Activated naive CD8-positive, alpha-beta T cell treated with anti-CD3 and anti-CD28 coated beads, Interleukin-2, amount 10 ng/mL, durations not matched to agents 7 days and 5 days (primary cell): ENCODE results near the gene ANTXR1. TPM values are rescaled to one million over a fixed set of nuclear protein-coding genes. Genes with fewer than 3 reads are reported as not detected.

Source experiments
- ATAC-seq: fragments of 150-1000 bp; cut with Tn5 transposase; one replicate; pipeline ENCODE4 v1.10.0; 2021; ENCODE audit warnings: low read depth, moderate library complexity
- POLR2A ChIA-PET: fragments of 350-600 bp; sonication (Branson Sonifier 250); formaldehyde crosslinking; loops from one replicate; lab custom pipeline; 2021; ENCODE audit warnings: antibody characterized with exemption; lab: Charles Lee
- DNase-seq: peaks from one replicate; pipeline ENCODE4 v3.0.0; 2021
- H3K27ac Mint-ChIP-seq: one replicate; pipeline ENCODE4 v1.8.0; 2022; ENCODE audit warnings: mild to moderate bottlenecking, mixed read lengths
- H3K27me3 Mint-ChIP-seq: one replicate; pipeline ENCODE4 v1.8.0; 2022; ENCODE audit warnings: mild to moderate bottlenecking, moderate library complexity, mixed read lengths
- H3K36me3 Mint-ChIP-seq: one replicate; pipeline ENCODE4 v1.8.0; 2021; ENCODE audit warnings: mild to moderate bottlenecking, mixed read lengths
- H3K4me1 Mint-ChIP-seq: one replicate; pipeline ENCODE4 v1.8.0; 2021; ENCODE audit warnings: mixed read lengths
- H3K4me3 Mint-ChIP-seq: one replicate; pipeline ENCODE4 v1.8.0; 2022; ENCODE audit warnings: mild to moderate bottlenecking, moderate library complexity, mixed read lengths
- H3K9me3 Mint-ChIP-seq: one replicate; pipeline ENCODE4 v1.8.0; 2021; ENCODE audit warnings: mixed read lengths
- total RNA-seq, 2 experiments: library from RNA; stranded (reverse); gene quantifications; one replicate each; pipeline ENCODE4 v1.2.3, GENCODE V29; 2021

Gene ANTXR1
- total RNA-seq, 2 experiments from 2014 or later = 0.09 to 0.11 TPM

DNA sequence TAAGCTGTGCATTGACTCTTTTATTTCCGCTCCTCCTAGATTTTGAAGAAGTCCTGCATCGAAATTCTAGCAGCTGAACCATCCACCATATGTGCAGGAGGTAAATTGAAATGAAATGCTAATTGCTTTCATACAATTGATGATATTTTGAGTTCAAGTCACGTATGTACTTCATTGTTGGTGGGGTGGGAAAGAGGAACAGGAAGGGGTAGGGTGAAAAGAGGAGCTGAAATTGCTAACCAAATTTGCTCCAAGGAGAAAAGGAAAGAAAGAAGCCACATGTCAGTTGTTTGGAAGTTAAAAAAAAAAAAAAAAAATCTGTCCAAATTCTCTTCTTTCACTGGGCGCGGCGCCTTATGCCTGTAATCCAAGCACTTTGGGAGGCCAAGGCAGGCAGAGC is 77.8 kb downstream of the ANTXR1 start:
- H3K4me3 Mint-ChIP-seq = no peak overlapping the region
- no peaks in the 10 kb centered on the region for H3K36me3 Mint-ChIP-seq
- H3K27me3 Mint-ChIP-seq = peaks cover 12% of the 10 kb centered on the region
- no peaks in the 10 kb centered on the region for H3K4me1 Mint-ChIP-seq
- ATAC-seq (no peak), DNase-seq (no peak)
- no peaks in the 10 kb centered on the region for H3K9me3 Mint-ChIP-seq
- H3K27ac Mint-ChIP-seq = no peak overlapping the region
- POLR2A ChIA-PET = no interaction called here

GRCh38 chr2:69092857-69093256 is 79.9 kb downstream of the ANTXR1 start:
- Mint-ChIP-seq H3K36me3 (no peaks in the 10 kb centered on the region), H3K4me3 (no peak overlapping the region), H3K9me3 (no peaks in the 10 kb centered on the region), H3K27me3 (peaks cover 14% of the 10 kb centered on the region), H3K27ac (no peak overlapping the region), H3K4me1 (no peaks in the 10 kb centered on the region)
- DNase-seq (no peak), ATAC-seq (no peak)
- POLR2A ChIA-PET = no interaction called here

- POLR2A ChIA-PET = no interaction called here
- no peak for ATAC-seq
- Mint-ChIP-seq H3K27ac (no peak overlapping the region), H3K36me3 (no peaks in the 10 kb centered on the region), H3K4me1 (no peaks in the 10 kb centered on the region), H3K9me3 (no peaks in the 10 kb centered on the region), H3K27me3 (peaks cover 12% of the 10 kb centered on the region), H3K4me3 (no peak overlapping the region)
- no peak for DNase-seq
Observed at GRCh38 chr2:69095305-69095704, 82.3 kb downstream of the ANTXR1 start.

GRCh38 chr2:69096326-69097095 is 83.5 kb downstream of the ANTXR1 start:
- H3K36me3 Mint-ChIP-seq = no peaks in the 10 kb centered on the region
- H3K4me3 Mint-ChIP-seq = no peak overlapping the region
- H3K4me1 Mint-ChIP-seq = no peaks in the 10 kb centered on the region
- H3K27ac Mint-ChIP-seq = no peak overlapping the region
- POLR2A ChIA-PET = no interaction called here
- no peak for DNase-seq
- peaks cover 11% of the 10 kb centered on the region for H3K27me3 Mint-ChIP-seq
- no peak for ATAC-seq
- H3K9me3 Mint-ChIP-seq = no peaks in the 10 kb centered on the region

- no peaks in the 10 kb centered on the region for H3K36me3 Mint-ChIP-seq
- H3K27me3 Mint-ChIP-seq = peaks cover 11% of the 10 kb centered on the region
- ATAC-seq (no peak), DNase-seq (no peak)
- no peak overlapping the region for H3K4me3 Mint-ChIP-seq
- POLR2A ChIA-PET = no interaction called here
- H3K4me1 Mint-ChIP-seq = no peaks in the 10 kb centered on the region
- no peaks in the 10 kb centered on the region for H3K9me3 Mint-ChIP-seq
- no peak overlapping the region for H3K27ac Mint-ChIP-seq
Observed at GRCh38 chr2:69097148-69097610, 84.2 kb downstream of the ANTXR1 start.

DNA sequence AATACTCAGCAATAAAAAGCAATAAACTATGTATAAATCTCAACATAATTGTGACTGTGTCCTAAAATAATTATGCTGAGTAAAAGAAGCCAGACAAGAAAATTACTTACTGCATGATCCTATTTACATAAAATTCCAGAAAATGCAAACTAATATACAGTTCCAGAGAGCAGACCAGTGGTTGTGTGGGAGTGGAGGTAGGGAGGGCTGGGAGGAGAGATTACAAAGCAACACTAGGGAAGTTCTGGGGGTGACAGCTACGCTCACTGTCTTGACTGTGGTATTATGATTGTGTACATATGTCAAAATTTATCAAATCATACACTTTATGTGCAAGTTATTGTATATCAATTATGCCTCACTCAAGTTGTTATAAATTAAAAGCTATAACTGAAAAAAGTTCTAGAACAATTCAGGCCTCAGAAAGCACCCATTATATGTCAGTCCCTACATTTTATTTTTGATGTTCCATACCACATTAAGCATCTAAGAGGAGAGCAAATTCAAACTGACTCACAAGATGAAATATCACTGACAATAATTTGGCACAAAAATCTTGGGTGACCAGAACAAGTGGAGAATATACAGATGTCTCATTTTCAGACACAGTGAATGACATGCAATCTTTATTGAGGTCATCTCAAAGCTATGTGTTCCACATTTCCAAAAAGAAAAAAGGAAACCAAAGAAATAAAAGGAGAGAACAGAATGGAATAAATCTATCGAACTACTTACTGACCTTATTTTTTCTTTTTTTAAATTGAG is 85.1 kb downstream of the ANTXR1 start:
- ATAC-seq (no peak), DNase-seq (no peak)
- H3K36me3 Mint-ChIP-seq = no peaks in the 10 kb centered on the region
- H3K4me3 Mint-ChIP-seq = no peak overlapping the region
- peaks cover 11% of the 10 kb centered on the region for H3K27me3 Mint-ChIP-seq
- H3K27ac Mint-ChIP-seq = no peak overlapping the region
- H3K9me3 Mint-ChIP-seq = no peaks in the 10 kb centered on the region
- no peaks in the 10 kb centered on the region for H3K4me1 Mint-ChIP-seq
- POLR2A ChIA-PET = no interaction called here

DNA sequence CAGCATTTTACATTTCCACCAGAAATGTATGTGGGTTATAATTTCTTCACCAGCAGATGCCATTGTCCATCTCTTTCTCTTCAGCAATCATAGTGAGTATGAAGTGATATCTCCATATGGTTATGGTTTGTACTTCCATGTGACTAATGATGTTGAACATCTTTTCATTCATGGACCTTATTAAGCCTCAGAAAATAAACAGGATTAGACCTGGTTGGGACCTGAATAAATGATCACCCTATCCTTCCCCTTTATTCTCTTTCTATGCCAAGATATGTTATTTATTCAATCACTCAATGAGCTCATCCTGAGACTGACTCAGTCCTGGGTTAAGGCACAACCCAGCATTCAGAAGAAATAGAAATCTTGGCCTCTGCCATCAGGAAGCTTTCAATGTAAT is 86.6 kb downstream of the ANTXR1 start:
- Mint-ChIP-seq H3K4me3 (no peak overlapping the region), H3K36me3 (no peaks in the 10 kb centered on the region), H3K27me3 (peaks cover 6% of the 10 kb centered on the region), H3K4me1 (no peaks in the 10 kb centered on the region), H3K27ac (no peak overlapping the region), H3K9me3 (no peaks in the 10 kb centered on the region)
- DNase-seq (no peak), ATAC-seq (no peak)
- POLR2A ChIA-PET = no interaction called here

DNA sequence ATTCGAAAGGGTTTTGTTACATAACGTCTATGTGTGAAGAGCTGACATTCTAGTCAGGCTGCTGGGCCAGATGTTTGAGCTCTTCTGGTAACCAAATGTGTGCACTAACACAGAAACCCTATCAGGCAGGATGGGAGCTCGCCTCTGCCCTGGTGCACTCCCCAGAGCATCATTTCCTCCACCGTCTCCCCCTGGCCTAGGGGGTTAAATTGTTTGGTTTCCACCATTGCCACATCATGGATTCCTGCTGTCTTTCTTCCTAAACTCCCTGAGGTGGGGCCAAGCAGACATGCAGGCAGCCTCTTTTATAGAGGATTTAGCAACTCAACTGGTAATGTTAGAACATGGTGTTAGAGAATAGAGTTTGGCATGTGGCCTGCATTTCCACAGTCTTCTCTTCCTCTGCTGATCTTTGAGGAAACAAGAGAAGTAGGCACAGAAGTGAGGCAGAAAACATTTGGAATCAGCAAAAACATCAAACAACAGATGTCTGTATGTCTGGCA is 87.3 kb downstream of the ANTXR1 start:
- Mint-ChIP-seq H3K4me1 (no peaks in the 10 kb centered on the region), H3K27ac (no peak overlapping the region), H3K36me3 (no peaks in the 10 kb centered on the region), H3K27me3 (peaks cover 6% of the 10 kb centered on the region), H3K9me3 (no peaks in the 10 kb centered on the region), H3K4me3 (no peak overlapping the region)
- POLR2A ChIA-PET = no interaction called here
- DNase-seq (no peak), ATAC-seq (no peak)

GRCh38 chr2:69102041-69102593 is 89.1 kb downstream of the ANTXR1 start:
- no peaks in the 10 kb centered on the region for H3K4me1 Mint-ChIP-seq
- peaks cover 6% of the 10 kb centered on the region for H3K27me3 Mint-ChIP-seq
- H3K4me3 Mint-ChIP-seq = no peak overlapping the region

DNA sequence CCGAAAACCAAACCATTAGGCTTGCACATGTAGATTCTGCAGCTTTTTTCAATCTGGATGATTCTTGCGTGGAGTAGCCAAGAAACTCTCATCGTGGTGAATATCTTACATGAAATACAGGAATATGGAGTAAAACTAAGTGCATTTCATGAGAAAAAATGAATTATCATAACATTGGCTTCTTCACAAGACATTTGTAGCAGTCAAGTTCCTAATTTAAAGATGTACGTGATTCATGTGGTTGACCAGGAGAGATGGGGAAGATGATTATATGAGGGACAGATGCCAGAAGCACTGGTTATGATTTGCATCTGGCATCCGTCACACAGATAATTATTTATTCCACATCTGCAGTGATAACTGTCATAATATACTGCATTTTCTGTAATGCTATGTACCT is 90.4 kb downstream of the ANTXR1 start:
- DNase-seq (no peak), ATAC-seq (no peak)
- Mint-ChIP-seq H3K27ac (no peak overlapping the region), H3K9me3 (no peaks in the 10 kb centered on the region), H3K4me1 (no peaks in the 10 kb centered on the region), H3K36me3 (no peaks in the 10 kb centered on the region), H3K27me3 (peaks cover under 1% of the 10 kb centered on the region), H3K4me3 (no peak overlapping the region)
- POLR2A ChIA-PET = no interaction called here

More at GRCh38 chr2:69102041-69102593, 89.1 kb downstream of the ANTXR1 start:
- POLR2A ChIA-PET = no interaction called here
- no peak for DNase-seq
- no peak overlapping the region for H3K27ac Mint-ChIP-seq
- no peaks in the 10 kb centered on the region for H3K36me3 Mint-ChIP-seq
- H3K9me3 Mint-ChIP-seq = no peaks in the 10 kb centered on the region
- no peak for ATAC-seq

DNA sequence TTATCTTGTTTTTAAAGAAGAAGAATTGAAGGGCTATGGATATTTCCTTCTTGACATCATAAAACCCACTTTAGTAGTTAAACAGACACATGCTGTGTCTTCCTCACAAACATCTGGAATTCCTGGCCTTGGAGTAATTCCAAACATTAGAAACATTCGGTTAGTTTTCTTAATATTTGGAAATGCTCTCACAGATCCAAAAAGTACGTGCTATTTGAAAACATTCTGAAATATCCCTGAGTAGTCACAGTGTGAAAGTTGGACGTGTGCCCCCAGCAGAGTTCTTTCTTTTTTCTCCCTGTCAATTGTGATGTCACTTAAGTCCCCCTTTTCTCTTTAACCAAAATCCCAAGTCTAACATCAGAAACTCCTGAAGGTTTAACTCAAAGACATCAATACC is 91.3 kb downstream of the ANTXR1 start:
- DNase-seq (no peak), ATAC-seq (no peak)
- Mint-ChIP-seq H3K4me3 (no peak overlapping the region), H3K36me3 (no peaks in the 10 kb centered on the region), H3K27ac (no peak overlapping the region), H3K27me3 (peaks cover 2% of the 10 kb centered on the region), H3K9me3 (no peaks in the 10 kb centered on the region), H3K4me1 (no peaks in the 10 kb centered on the region)
- POLR2A ChIA-PET = no interaction called here

DNA sequence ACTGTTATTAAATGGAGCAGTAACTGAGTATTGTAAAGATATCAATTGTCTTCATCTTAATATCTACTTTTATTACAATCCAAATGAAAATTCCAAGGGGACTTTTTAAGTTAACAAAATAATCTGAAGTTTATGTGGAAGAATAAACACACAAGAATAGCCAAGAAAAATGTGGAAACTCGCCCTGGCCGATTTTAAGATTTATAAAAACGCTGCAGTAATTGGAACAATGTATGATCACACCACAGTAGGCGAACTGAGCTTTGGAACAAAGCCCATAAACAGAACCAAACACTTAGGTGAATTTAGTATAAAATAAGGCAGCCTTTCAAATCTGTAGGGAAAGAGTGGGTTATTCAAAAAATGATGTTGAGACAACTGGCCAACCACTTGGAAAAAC is 96.3 kb downstream of the ANTXR1 start:
- POLR2A ChIA-PET = no interaction called here
- peaks cover 17% of the 10 kb centered on the region for H3K27me3 Mint-ChIP-seq
- no peak for DNase-seq
- H3K4me3 Mint-ChIP-seq = no peak overlapping the region
- H3K36me3 Mint-ChIP-seq = no peaks in the 10 kb centered on the region
- H3K27ac Mint-ChIP-seq = no peak overlapping the region
- H3K4me1 Mint-ChIP-seq = no peaks in the 10 kb centered on the region
- ATAC-seq = no peak
- no peaks in the 10 kb centered on the region for H3K9me3 Mint-ChIP-seq

DNA sequence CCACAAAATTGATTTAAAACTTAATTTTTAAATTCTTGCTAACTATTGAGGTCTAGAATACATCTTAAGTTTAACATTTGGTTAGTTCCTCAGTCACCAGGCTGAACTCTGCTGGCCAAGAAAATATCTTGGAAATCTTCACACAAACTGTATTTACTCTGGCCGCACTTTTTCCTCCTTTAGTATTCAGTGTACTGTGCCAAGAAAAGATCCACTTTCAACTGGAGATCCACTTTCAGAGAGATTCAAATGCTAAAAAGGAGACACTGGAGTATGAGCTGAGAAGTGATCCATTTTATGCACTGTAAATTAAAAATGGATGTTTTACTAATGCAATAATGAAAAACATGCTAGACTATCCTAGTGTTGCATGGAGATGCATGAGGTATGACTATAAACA is 98.1 kb downstream of the ANTXR1 start:
- POLR2A ChIA-PET = no interaction called here
- H3K4me3 Mint-ChIP-seq = no peak overlapping the region

More for the DNA sequence above, 98.1 kb downstream of the ANTXR1 start:
- H3K27me3 Mint-ChIP-seq = peaks cover 19% of the 10 kb centered on the region
- H3K36me3 Mint-ChIP-seq = no peaks in the 10 kb centered on the region
- DNase-seq = no peak
- H3K4me1 Mint-ChIP-seq = no peaks in the 10 kb centered on the region
- no peak overlapping the region for H3K27ac Mint-ChIP-seq
- no peak for ATAC-seq
- H3K9me3 Mint-ChIP-seq = no peaks in the 10 kb centered on the region
